ENCODE data around the gene BAG2. TPM values are rescaled to one million over a fixed set of nuclear protein-coding genes. Genes with fewer than 3 reads are reported as not detected.

Gene BAG2
- total RNA-seq, 2 donors from 2014 or later = 2.3 to 3.0 TPM

DNA sequence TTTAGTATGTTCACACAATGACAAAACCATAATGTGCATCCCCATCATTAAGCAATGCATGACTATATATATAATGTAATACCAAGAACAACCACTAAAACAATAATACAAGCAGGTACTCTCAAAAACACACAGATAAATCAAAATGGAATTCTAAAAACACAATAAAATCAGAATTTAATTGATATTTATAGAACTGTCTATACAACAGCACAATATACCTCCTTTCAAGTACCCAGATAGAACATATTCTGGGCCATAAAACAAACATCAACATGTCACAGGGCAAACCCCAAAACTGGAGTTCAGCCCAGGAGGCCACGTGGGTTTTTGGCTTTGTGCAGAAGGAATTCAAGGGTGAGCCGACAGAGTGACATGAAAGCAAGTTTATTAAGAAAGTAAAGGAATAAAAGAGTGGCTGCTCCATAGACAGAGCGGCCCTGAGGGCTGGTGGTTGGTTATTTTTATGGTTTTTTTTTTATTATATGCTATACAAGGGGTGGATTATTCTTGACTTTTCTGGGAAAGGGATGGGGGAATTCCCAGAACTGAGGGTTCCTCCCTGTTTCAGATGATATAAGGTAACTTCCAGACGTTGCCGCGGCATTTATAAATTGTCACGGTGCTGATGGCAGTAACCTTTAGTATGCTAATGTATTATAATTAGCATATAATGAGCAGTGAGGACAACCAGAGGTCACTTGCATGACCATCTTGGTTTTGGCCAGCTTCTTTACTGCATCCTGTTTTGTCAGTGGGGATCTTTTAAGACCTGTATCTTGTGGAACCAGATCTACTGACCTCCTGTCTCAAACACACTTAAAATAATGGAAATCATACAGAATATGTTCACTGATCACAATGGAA is 44.3 kb downstream of the BAG2 start:
- DNase-seq = no peak
- 70 to 75% methylated on average over 7 of the region's 7 CpGs for WGBS, 2 donors
- no peak for TF ChIP-seq POLR2A (IDR thresholded peaks at IDR 0.05)
- TF ChIP-seq CTCF (IDR thresholded peaks at IDR 0.05) = peak in 1 of 7 experiments; percentile 19
- H3K4me3 ChIP-seq = no peak overlapping the region
- no peaks in the 10 kb centered on the region for H3K4me1 ChIP-seq
- no peak overlapping the region for H3K27ac ChIP-seq
- intact Hi-C loops (cut with DNase I) = no loop called here
- ATAC-seq = no peak
- H3K9me3 ChIP-seq = no peaks in the 10 kb centered on the region
- no peaks in the 10 kb centered on the region for H3K36me3 ChIP-seq (replicated peaks in 1 of 2; ENCODE audit: insufficient read depth in 1 of 2, low read depth in 2 of 2)
- no peaks in the 10 kb centered on the region for H3K27me3 ChIP-seq

DNA sequence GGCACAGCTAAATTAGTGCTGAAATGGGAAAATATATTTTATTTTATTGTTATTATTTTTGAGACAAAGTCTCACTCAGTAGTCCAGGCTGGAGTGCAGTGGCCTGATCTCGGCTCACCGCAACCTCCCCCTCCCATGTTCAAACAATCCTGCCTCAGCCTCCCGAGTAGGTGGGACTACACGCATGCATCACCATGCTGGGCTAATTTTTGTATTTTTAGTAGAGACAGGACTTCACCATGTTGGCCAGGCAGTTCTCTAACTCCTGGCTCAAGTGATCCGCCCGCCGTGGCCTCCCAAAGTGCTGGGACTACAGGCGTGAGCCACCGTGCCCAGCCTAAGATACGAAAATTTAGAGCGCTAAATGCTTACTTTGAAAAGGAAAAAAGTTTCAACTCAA is 45.1 kb downstream of the BAG2 start:
- intact Hi-C loops (cut with DNase I) = no loop called here
- Histone ChIP-seq H3K4me1 (no peaks in the 10 kb centered on the region), H3K4me3 (no peak overlapping the region), H3K9me3 (no peaks in the 10 kb centered on the region), H3K36me3 (replicated peaks in 1 of 2; ENCODE audit: insufficient read depth in 1 of 2, low read depth in 2 of 2) (no peaks in the 10 kb centered on the region), H3K27me3 (no peaks in the 10 kb centered on the region), H3K27ac (no peak overlapping the region)
- whole genome bisulfite sequencing, 2 donors = 94 to 97% methylated on average over 11 of the region's 11 CpGs
- TF ChIP-seq CTCF (IDR thresholded peaks at IDR 0.05) = no peak
- TF ChIP-seq POLR2A (IDR thresholded peaks at IDR 0.05) = no peak
- DNase-seq (no peak), ATAC-seq (no peak)

DNA sequence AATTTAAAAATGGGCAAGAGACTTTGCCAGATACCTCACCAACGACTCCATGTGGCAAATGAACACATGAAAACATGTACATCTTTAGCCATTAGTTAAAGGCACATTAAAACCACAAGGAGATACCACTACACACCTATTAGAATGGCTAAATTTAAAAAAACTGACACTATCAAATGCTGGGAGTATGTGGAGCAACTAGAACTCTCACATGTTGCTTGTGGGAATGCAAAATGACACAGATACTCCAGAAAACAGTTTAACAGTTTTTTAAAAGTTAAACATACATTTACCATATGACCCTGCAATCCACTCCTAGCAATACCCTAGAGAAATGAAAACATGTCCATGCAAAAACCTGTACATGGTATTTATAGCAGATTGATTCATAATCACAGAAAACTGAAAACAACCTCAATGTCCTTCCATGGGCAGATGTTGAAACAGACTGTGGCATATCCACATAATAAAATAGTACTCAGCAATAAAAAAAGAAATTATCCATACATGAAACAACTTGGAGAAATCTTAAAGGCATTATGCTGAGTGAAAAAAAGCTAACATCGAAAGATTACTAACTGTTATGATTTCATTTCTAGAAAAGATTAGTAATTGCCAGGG is 48.1 kb downstream of the BAG2 start:
- no peak overlapping the region for H3K4me3 ChIP-seq
- 94 to 100% methylated on average over 2 of the region's 2 CpGs for WGBS, 2 donors
- TF ChIP-seq CTCF (IDR thresholded peaks at IDR 0.05) = no peak
- TF ChIP-seq POLR2A (IDR thresholded peaks at IDR 0.05) = no peak
- H3K27me3 ChIP-seq = no peaks in the 10 kb centered on the region
- intact Hi-C loops (cut with DNase I) = no loop called here
- DNase-seq (no peak), ATAC-seq (no peak)
- no peaks in the 10 kb centered on the region for H3K36me3 ChIP-seq (replicated peaks in 1 of 2; ENCODE audit: insufficient read depth in 1 of 2, low read depth in 2 of 2)
- H3K4me1 ChIP-seq = no peaks in the 10 kb centered on the region
- no peaks in the 10 kb centered on the region for H3K9me3 ChIP-seq
- H3K27ac ChIP-seq = no peak overlapping the region

- intact Hi-C loops (cut with DNase I) = no loop called here
- DNase-seq (peak; percentile 51 to 78 (median 53)), ATAC-seq (peak; percentile 63)
- no peaks in the 10 kb centered on the region for H3K27me3 ChIP-seq
- H3K36me3 ChIP-seq (replicated peaks in 1 of 2; ENCODE audit: insufficient read depth in 1 of 2, low read depth in 2 of 2) = no peaks in the 10 kb centered on the region
- peak overlapping the region; percentile 65 to 91 for H3K4me3 ChIP-seq
- WGBS, 2 donors = 0% methylated on average over 7 to 37 of the region's 38 CpGs
- TF ChIP-seq POLR2A (IDR thresholded peaks at IDR 0.05) (no peak), CTCF (IDR thresholded peaks at IDR 0.05) (peak in 5 of 7 experiments; percentile 13 to 61 (median 59))
- H3K4me1 ChIP-seq = no peaks in the 10 kb centered on the region
- peak overlapping the region; percentile 17 to 81 (median 70) for H3K27ac ChIP-seq
- no peaks in the 10 kb centered on the region for H3K9me3 ChIP-seq
Measured at GRCh38 chr6:57221191-57221935, 49.2 kb downstream of the BAG2 start.

Measured in body of pancreas (tissue), 4 donors.